Fibroblast of skin of scalp (primary cell): Measurements from ENCODE around the gene PTCRA.
"Not testable (repeated sequence)": the region's sequence is repeated elsewhere in the genome, so short reads cannot be mapped to it uniquely, and the experiment has no call there.

Source experiments
- DNase-seq: peaks from one replicate; pipeline ENCODE4 v3.0.0-alpha.2; 2013

The PTCRA gene

DNA sequence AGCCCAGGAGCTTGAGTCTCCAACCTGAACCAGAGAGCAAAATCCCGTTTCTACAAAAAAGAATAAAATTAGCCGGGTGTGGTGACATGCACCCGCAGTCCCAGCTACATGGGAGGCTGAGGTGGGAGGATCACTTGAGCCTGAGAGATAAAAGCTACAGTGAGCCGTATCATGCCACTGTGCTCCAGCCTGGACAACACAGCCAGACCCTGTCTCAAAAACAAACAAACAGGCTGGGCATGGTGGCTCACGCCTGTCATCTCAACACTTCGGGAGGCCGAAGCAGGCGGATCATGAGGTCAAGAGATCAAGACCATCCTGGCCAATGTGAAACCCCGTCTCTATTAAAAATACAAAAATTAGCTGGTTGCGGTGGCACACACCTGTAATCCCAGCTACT is 11.4 kb upstream of the PTCRA start:
- DNase-seq, result no peak

DNA sequence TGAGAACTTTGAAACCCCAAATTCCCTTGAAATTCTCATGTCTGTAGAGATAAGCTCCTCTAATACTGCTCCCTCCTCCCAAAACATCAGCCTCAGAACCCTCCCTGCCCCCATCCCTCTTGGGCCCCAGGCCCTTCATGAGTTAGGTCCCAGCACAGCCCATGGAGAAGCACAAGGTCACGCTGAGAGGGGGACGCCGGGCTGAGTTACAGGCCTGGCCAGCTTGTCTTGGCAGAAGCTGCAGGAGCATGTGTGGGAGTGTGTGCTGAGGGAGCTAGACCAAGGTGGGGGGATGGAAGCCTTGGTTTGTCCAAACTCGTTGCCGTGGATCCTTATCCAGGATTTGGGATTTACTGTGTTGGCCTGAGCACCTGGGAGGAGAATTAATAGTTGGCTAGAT is 8.5 kb upstream of the PTCRA start:
- no peak for DNase-seq

DNA sequence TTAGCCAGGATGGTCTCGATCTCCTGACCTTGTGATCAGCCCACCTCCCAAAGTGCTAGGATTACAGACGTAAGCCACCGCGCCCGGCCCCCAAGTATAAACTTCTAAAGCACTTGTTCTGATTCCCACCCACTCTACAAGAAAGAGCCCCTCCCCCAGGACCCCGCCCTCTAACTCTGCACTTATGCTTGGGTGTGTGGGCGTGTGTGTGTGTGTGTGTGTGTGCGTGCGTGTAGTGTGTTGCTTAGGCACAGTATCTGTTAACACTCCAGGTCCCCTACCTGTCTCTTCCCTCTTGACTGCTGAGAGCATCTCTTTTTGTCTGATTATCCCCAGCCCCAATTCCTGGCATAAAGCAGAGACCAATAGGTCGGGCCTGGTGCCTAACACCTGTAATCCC is 6.0 kb upstream of the PTCRA start:
- no peak for DNase-seq

DNA sequence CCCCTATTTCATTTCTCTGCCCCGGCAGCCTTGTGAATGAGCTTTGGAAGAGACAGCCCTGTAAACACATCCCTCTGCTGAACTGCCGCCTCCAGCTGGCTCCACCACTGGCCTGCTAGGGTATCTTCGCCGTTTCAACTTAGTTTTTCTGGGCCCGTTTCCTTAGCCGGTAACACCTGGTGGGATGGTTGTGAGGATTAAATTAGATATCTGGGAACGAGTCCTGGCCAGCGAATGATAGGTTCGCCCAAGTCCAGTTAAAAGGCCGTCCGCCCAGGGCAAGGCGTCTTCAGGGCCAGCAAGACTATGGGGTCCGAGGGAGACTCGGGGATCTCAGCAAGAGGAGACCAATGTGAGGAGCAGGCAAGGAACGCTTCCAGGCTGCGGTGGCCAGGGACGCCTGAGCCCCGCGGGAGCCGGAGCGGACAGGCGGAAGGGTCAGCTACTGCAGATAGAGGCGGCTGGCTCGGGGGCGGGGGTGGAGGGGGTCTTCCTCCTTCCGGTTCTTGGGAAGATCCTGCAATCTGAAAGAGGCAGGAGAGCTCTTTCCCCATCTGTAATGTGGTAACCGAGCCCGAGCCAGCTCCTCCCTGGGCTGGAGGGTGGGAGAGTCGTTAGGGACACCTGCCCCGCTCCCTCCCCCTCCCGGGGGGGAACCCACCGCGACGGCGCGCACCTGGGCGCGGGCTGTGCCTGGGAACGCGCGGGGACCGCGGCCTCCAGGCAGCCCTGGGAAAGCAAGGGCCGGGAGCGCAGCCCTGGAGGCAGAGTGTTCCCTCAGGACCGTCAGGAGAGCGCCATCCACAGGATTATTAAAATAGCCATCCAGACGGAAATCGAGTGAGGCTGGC is 4.5 kb upstream of the PTCRA start:
- no peak for DNase-seq

DNA sequence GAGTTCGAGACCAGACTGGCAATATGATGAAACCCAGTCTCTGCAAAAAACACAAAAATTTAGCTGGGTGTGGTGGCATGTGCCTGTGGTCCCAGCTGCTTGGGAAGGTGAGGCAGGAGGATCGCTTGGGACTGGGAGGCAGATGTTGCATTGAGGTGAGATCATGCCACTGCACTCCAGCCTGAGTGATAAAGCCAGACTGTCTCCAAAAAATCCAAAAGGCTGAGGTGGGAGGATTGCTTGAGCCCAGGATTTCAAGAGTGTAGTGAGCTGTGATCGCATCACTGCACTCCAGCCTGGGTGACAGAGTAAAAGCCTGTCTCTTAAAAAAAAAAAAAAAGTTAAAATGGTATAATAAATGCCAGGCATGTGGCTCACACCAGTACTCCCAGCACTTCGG is 1.3 kb upstream of the PTCRA start:
- no peak for DNase-seq

DNA sequence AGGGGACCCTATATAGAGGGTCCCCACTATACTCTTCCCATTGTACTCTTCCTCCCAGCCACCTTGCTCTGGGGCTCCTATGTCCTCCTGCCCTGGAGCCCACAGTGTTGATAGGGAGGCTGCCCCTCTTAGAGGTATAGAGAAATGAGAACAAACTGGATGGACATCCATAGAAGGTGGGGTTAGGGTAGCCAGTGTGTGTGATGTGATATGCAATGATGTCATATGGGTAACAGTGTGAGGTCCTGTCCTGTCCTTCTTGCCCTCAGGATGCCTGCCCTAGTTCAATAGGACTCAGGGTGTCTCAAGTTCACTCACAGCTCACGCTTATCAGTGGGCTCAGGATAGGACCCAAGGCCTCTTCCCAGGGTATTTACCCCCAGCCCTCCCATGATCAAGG is 435 bp downstream of the PTCRA start:
- DNase-seq, result no peak

DNA sequence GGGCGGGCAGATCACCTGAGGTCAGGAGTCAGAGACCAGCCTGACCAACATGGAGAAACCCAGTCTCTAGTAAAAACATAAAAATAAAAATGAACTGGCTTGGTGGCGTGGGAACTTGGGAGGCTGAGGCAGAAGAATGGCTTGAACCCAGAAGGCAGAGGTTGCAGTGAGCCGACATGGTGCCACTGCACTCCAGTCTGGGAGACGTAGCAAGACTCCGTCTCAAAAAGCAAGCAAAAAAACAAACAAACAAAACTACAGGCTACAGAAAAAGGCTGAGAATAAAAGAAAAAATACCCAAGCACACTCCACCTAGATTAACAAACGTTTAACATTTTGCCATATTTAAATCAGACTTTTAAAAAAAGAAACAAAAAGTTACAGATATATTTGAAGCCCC is 5.9 kb downstream of the PTCRA start:
- no peak for DNase-seq

DNA sequence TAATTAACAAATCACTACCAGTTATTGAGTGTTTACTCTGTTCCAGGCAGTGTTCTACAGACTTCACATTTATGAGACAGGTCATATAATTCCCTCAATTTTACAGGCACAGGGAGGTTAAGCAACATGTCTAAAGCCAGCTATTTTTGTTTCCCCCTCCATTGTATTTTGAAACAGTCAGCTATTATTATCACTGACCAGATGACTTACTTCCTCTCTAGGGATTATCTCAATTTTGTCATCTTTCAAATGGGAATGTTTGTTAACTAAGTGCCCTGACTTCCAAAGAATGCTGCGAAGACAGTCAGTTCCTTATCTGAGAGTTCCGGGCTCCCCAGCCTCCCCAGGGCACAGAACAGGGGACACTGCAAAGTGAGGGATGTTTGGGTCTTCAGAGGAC is 7.8 kb downstream of the PTCRA start:
- DNase-seq, result no peak

DNA sequence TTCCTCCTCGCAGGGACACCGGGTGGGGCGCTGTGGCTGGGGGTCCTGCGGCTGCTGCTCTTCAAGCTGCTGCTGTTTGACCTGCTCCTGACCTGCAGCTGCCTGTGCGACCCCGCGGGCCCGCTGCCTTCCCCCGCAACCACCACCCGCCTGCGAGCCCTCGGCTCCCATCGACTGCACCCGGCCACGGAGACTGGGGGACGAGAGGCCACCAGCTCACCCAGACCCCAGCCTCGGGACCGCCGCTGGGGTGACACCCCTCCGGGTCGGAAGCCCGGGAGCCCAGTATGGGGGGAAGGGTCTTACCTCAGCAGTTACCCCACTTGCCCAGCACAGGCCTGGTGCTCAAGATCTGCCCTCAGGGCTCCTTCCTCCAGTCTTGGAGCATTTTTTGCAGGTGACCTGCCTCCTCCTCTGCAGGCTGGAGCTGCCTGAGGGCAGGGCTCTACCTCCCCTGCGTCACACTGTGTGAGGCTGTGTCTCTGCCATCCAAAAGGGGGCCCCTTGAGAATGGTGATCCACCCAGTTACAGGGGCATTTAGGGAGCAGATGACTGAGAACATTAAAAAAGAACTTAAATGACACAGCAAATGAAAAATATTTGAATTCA is 9.5 kb downstream of the PTCRA start:
- no peak for DNase-seq

DNA sequence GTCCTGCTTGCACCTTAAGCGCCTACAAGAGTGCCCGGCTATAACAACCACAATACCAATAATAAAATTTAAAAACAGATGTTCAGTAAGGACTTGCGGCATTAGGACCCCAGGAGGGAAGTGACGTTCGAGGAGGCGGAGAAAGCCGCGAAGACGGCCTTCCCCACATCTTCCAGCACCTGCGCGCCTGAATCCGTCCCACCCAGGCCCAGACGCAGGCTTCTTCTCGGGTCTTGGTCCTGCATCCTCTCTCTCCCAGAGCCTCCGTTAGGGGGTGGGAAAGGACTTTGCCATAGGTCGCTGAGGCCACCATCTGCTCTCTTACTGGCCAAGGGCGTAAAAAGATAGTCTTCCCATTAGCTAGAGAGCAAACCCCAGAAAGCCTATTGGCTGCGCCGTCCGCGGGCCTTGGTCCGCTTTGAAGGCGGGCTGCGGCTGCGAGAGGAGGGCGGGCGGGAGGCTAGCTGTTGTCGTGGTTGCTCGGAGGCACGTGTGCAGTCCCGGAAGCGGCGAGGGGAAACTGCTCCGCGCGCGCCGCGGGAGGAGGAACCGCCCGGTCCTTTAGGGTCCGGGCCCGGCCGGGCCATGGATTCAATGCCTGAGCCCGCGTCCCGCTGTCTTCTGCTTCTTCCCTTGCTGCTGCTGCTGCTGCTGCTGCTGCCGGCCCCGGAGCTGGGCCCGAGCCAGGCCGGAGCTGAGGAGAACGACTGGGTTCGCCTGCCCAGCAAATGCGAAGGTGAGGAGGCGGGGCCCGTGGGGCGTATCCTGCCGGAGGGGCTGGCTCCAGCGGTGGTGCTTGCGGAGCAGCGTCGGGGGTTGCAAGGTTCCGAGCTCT is 13.3 kb downstream of the PTCRA start, which contains the start of gene CNPY3:
Gene CNPY3, plus strand, starts transcription at position 495 of the 835 bp plus-strand sequence. Its CDS starts 91 bp downstream, at position 586.
- DNase-seq, result peak; percentile 97

DNA sequence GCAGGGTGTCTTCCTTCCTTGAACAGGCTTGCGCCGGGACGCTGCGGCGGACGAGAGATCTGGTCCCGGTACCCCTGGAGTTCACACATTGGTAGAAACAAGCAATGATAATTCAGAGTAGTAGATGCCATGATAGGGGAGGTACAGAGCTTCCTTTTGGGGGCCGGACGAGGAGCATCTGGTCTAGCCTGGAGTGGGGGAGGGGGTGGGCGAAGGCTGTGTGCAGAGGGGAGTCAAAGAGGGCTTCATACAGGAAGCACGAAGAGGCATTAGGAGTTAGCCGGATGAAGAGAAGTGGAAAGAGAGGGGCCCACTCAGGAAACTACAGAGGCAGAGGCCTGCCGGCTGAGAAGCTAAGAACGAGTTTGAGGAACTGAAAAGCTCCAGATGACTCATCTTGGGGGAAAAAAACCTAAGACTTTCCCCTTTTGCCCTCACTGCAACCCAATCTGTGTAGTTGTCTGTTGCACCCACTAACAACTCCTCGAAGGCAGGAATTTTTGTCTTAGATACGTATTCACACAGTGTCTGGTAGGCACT is 14.0 kb downstream of the PTCRA start:
- DNase-seq, result peak; percentile 63

DNA sequence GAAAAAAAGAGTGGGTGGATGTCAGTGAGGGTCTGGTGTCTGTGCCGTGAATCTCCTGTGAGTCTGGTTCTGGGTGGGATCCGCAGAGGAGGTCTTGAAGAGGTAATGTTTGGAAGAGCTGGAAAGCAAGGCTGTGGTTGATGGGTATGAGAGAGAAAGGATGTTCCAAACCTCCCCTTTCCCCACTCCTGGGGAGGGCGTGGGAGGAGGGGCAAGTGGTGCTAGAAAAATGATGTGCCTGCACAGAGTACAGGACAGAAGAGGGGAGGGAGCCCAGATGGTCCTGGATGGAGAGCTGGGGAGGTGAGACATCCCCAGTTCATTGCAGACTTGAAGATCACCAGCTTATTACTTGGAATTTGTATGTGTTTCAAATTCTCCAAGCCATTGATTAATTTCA is 16.6 kb downstream of the PTCRA start:
- DNase-seq, result no peak

DNA sequence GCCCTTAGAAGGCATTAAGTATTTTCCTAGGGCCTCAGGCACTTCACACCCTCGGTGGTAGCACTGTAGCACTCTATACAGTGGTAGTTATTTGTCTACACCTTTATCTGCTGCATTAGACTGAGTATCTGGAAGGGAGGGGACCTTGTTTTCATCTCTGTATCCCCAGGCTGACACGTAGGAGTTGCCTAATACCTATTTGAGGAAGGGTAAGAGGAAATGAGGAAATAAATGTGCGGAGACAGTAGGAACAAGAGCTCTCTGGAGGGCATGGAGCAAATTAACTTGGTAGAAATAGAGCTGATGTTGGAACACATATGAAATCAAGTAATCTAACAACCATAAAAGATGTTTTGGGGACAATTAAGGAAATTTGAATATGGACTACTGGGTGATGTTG is 17.4 kb downstream of the PTCRA start:
- no peak for DNase-seq

DNA sequence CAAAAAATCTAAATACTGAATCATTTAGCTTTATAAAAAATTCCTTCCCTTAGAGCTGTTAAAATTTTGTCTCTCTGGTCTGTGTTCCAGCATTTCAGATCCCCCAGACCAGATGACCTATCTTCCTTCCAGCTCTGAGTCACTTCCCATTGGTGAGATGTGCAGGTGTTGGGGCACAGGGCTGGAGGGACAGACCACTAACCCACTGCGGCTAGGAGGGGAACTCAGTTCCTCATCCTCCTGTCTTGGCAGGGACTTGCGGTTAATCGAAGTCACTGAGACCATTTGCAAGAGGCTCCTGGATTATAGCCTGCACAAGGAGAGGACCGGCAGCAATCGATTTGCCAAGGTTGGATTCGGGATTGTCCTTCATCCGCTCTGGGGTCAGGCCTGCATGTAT is 19.5 kb downstream of the PTCRA start:
- no peak for DNase-seq

DNA sequence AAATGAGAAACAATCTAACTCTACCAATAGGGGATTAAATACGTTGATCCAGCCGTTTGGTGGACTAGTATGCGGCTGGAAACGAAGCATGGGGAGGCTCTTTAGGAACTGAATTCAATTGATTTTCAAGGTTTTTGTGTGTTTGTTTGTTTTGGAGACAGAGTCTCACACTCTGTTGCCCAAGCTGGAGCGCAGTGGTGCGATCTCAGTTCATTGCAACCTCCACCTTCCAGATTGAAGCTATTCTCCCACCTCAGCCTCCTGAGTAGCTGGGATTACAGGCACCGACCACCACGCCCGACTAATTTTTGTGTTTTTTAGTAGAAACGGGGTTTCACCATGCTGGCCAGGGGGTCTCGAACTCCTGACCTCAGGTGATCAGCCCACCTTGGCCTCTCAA is 20.5 kb downstream of the PTCRA start:
- DNase-seq, result no peak

DNA sequence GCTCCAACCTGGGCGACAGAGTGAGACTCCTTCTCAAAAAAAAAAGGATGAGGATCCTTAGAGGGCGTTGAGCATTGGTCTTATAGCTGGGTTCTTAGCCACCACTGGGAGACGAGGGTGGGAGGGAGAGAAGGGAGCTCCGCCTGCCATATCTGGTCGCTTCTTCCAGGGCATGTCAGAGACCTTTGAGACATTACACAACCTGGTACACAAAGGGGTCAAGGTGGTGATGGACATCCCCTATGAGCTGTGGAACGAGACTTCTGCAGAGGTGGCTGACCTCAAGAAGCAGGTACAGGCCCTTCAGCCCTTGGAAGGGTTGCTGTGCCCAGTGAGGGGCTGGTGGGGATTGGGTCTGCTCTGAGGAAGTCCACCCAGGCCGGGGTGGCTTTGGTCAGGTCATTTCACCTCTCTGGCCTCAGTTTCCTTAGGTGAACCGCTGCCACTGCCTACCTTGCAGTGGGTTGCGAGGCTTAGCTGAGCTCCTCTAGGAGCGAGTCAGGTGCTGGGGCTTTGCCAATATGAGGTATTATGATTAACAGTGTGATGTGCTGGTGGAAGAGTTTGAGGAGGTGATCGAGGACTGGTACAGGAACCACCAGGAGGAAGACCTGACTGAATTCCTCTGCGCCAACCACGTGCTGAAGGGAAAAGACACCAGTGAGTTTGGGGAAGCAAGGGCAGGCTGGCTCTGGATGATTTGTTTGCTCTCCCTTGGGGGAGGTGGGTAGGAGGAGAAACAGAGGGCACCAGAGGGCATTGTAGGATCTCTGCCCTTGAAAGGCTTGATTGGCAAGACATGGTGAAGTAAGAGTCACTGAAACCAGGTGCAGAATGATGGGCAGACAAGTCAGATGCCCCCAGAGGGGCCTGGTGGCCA is 21.9 kb downstream of the PTCRA start:
- no peak for DNase-seq

DNA sequence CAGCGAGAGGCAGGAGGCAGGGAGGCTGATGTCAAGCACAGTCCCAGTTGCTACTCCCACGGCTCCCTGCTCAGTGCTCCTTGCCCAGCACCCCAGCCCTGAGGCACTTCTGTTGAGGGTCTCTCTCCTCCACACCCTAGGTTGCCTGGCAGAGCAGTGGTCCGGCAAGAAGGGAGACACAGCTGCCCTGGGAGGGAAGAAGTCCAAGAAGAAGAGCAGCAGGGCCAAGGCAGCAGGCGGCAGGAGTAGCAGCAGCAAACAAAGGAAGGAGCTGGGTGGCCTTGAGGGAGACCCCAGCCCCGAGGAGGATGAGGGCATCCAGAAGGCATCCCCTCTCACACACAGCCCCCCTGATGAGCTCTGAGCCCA is 22.6 kb downstream of the PTCRA start:
- no peak for DNase-seq

DNA sequence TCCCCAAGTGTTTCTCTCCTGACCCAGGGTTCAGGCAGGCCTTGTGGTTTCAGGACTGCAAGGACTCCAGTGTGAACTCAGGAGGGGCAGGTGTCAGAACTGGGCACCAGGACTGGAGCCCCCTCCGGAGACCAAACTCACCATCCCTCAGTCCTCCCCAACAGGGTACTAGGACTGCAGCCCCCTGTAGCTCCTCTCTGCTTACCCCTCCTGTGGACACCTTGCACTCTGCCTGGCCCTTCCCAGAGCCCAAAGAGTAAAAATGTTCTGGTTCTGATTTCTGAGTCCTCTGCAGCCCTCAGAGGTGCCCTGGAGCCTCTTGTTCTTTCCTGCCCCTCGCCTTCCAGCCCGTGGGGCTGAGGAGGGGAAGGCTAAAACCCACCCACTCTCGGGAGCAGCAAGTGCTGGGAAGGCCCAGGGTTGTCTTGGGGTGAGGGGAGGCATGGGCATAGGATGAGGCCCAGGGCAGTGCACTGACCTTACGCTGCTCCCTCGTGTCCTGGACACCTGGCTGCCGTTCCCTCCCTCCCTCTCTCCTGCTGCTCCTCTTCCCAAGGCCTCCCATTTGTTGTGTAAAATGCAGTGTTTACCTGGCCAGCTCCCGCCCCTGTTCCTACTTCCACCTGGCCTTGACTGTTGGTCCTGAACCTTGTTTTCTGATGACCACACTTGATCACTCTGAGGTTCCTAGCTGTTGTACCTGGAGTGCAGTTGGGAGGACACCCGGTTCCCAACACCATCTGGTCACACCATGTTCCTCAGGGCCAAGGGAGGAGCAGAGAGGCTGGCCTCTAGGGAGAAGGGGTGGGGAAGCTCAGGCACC is 23.3 kb downstream of the PTCRA start:
- DNase-seq, result no peak

DNA sequence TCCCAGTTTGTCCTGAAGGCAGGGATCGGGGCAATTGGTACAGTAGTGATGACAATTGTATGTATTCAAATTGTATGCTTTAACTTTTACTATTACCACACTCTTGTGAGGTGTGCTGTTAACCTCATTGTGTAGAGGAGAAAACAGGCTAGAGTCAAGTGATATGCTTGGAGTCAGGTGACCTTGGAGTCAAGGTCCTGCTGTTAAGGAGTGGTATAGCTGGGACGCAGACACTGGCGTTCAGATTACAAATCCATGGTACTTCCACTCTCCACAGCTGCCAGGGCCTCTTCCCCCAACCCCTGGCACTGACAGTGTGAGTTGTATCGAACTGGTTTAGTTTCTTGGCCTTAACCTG is 23.9 kb downstream of the PTCRA start:
- no peak for DNase-seq

DNA sequence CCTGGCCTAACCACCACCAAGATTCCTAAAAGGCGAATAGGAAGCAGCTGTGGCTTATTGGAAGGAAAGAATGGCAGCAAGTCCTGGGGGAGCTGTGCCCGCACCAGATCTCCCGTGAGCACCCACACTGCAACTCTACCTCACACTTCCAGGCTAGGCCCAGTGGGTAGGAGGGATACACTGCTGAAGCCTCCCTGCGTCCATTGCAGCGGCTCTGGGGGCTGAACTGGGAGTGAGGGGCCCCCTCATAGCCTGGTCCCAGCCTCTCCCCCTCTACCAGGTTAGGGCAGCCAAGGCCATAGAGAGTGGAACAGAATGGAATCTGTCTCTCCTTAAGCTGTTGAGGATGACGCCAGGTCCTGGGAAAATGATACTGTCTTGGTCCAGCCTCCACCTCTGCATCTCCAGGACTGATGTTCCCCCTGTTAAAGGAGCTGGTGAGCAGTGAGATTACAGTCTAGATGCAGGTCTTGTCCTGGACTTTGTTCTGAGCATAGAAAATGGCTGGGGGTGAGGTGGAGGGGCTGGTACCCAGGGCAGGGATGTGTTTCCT is 24.7 kb downstream of the PTCRA start:
- DNase-seq, result no peak

DNA sequence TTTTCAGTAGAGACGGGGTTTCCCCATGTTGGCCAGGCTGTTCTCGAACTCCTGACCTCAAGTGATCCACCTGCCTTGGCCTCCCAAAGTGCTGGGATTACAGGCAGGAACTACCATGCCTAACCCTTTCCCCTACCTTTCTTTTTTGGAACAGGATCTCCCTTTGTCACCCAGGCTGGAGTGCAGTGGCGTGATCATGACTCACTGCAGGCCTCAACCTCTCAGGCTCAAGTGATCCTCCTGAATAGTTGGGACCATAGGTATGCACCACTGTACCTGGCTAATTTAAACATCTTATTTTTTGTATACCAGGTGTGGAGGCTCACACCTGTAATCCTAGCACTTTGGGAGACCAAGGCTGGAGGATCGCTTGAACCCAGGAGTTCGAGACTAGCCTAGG is 25.5 kb downstream of the PTCRA start:
- not testable (repeated sequence) for DNase-seq
